ENCODE results near the gene CDC16.

The CDC16 gene

GRCh38 chr13:114199954-114200353, 34.7 kb upstream of the CDC16 start:
- H3K4me3 ChIP-seq (ENCODE audit: control insufficient read depth, low read depth, low read length) = no peak overlapping the region
- no peak for TF ChIP-seq CTCF (conservative IDR thresholded peaks at IDR 0.05; ENCODE audit: control insufficient read depth, insufficient read depth, low read depth, low read length)

GRCh38 chr13:114200399-114200911, 34.2 kb upstream of the CDC16 start:
- no peak overlapping the region for H3K4me3 ChIP-seq (ENCODE audit: control insufficient read depth, low read depth, low read length)
- DNase-seq (ENCODE audit: low read depth) = peak; percentile 14
- no peak for TF ChIP-seq CTCF (conservative IDR thresholded peaks at IDR 0.05; ENCODE audit: control insufficient read depth, insufficient read depth, low read depth, low read length)

More at GRCh38 chr13:114199954-114200353, 34.7 kb upstream of the CDC16 start:
- DNase-seq (ENCODE audit: low read depth) = no peak

GRCh38 chr13:114202581-114202980, 32.1 kb upstream of the CDC16 start:
- H3K4me3 ChIP-seq (ENCODE audit: control insufficient read depth, low read depth, low read length) = no peak overlapping the region
- TF ChIP-seq CTCF (conservative IDR thresholded peaks at IDR 0.05; ENCODE audit: control insufficient read depth, insufficient read depth, low read depth, low read length) = no peak
- no peak for DNase-seq (ENCODE audit: low read depth)

GRCh38 chr13:114203536-114203935, 31.2 kb upstream of the CDC16 start:
- no peak for TF ChIP-seq CTCF (conservative IDR thresholded peaks at IDR 0.05; ENCODE audit: control insufficient read depth, insufficient read depth, low read depth, low read length)
- no peak overlapping the region for H3K4me3 ChIP-seq (ENCODE audit: control insufficient read depth, low read depth, low read length)
- DNase-seq (ENCODE audit: low read depth) = no peak

GRCh38 chr13:114204894-114205293, 29.8 kb upstream of the CDC16 start:
- H3K4me3 ChIP-seq (ENCODE audit: control insufficient read depth, low read depth, low read length) = no peak overlapping the region
- no peak for DNase-seq (ENCODE audit: low read depth)
- TF ChIP-seq CTCF (conservative IDR thresholded peaks at IDR 0.05; ENCODE audit: control insufficient read depth, insufficient read depth, low read depth, low read length) = no peak

- no peak for TF ChIP-seq CTCF (conservative IDR thresholded peaks at IDR 0.05; ENCODE audit: control insufficient read depth, insufficient read depth, low read depth, low read length)
- no peak overlapping the region for H3K4me3 ChIP-seq (ENCODE audit: control insufficient read depth, low read depth, low read length)
- no peak for DNase-seq (ENCODE audit: low read depth)
Measured at GRCh38 chr13:114208134-114208533, 26.6 kb upstream of the CDC16 start.
